GM10266 (cell line): ENCODE data around the gene OR13C8.
"Not testable (repeated sequence)": the region's sequence is repeated elsewhere in the genome, so short reads cannot be mapped to it uniquely, and the experiment has no call there.

ENCODE experiments used
- DNase-seq: peaks from one replicate; pipeline ENCODE4 v3.0.0; 2012; ENCODE audit errors: extremely low spot score
- CTCF ChIP-seq: IDR thresholded peaks from 2 replicates; pipeline ENCODE4 v1.5.1; 2012; ENCODE audit warnings: mild to moderate bottlenecking, low read depth; ENCODE audit not compliant: control insufficient read depth, insufficient read depth; ENCODE audit errors: missing control alignments

Gene OR13C8

GRCh38 chr9:104568868-104569267, at the start of gene OR13C8:
TSS of gene OR13C8 (plus strand) at chr9:104569168. CDS start at chr9:104569168, 0 bp downstream.
- no peak for DNase-seq
- no peak for TF ChIP-seq CTCF

GRCh38 chr9:104520241-104520640, 48.7 kb upstream of the OR13C8 start:
- DNase-seq = not testable (repeated sequence)

GRCh38 chr9:104527109-104527508, 41.9 kb upstream of the OR13C8 start, which contains the start of gene OR13C4:
TSS of gene OR13C4 (minus strand) at chr9:104527209. CDS start at chr9:104527209, 0 bp downstream.
- no peak for TF ChIP-seq CTCF
- DNase-seq = no peak

- DNase-seq = no peak
- TF ChIP-seq CTCF = no peak
Observed at GRCh38 chr9:104536756-104537155, 32.2 kb upstream of the OR13C8 start, which contains the start of gene OR13C3. TSS of gene OR13C3 (minus strand) at chr9:104536856. CDS start at chr9:104536723, 133 bp downstream.

GRCh38 chr9:104539275-104539674, 29.7 kb upstream of the OR13C8 start:
- no peak for TF ChIP-seq CTCF
- no peak for DNase-seq

- no peak for TF ChIP-seq CTCF
Observed at GRCh38 chr9:104544644-104545043, 24.3 kb upstream of the OR13C8 start.

GRCh38 chr9:104553261-104553660, 15.7 kb upstream of the OR13C8 start:
- TF ChIP-seq CTCF = no peak
- DNase-seq = no peak

More at GRCh38 chr9:104544644-104545043, 24.3 kb upstream of the OR13C8 start:
- DNase-seq = no peak

GRCh38 chr9:104555521-104555920, 13.4 kb upstream of the OR13C8 start:
- no peak for TF ChIP-seq CTCF
- no peak for DNase-seq
